Lung (tissue), 12 donors: ENCODE results near the gene CHRNA4. TPM values are rescaled to one million over a fixed set of nuclear protein-coding genes. Genes with fewer than 3 reads are reported as not detected.

Experiments used
- ATAC-seq: fragments of 200-7000 bp; cut with Tn5 transposase; one replicate; pipeline ENCODE4 v1.9.1; 2020; ENCODE audit warnings: moderate number of reproducible peaks; ENCODE audit not compliant: insufficient read depth, low FRiP score
- DNase-seq, 3 donors: peaks; one replicate each; pipeline ENCODE4 v3.0.0-alpha.2; 2013 to 2017
- H3K27ac ChIP-seq, 2 donors: one replicate each; pipeline ENCODE4 v1.5.1; 2013; ENCODE audit warnings: mild to moderate bottlenecking in 2 of 2, moderate library complexity in 2 of 2, control low read depth in 1 of 2, inconsistent platforms in 1 of 2, low read depth in 1 of 2, low read length in 1 of 2
- H3K27me3 ChIP-seq, 3 donors: one replicate each; pipeline ENCODE4 v1.5.1; 2013; ENCODE audit warnings: low read length in 2 of 3; ENCODE audit not compliant: control insufficient read depth in 3 of 3, insufficient read depth in 3 of 3
- H3K36me3 ChIP-seq, 4 donors: one replicate each; pipeline ENCODE4 v1.5.1; 2013; ENCODE audit warnings: low read length in 4 of 4, mild to moderate bottlenecking in 1 of 4, moderate library complexity in 1 of 4; ENCODE audit not compliant: control insufficient read depth in 4 of 4, insufficient read depth in 4 of 4
- H3K4me1 ChIP-seq, 5 donors: one replicate each; pipeline ENCODE4 v1.5.1; 2013; ENCODE audit warnings: low read length in 5 of 5, mild to moderate bottlenecking in 2 of 5, moderate library complexity in 1 of 5; ENCODE audit not compliant: control insufficient read depth in 5 of 5, insufficient read depth in 5 of 5
- H3K4me3 ChIP-seq: one replicate; pipeline ENCODE4 v1.5.1; 2013; ENCODE audit warnings: mild to moderate bottlenecking, control low read depth, moderate library complexity
- H3K9ac ChIP-seq, 2 donors: one replicate each; pipeline ENCODE4 v1.5.1; 2013; ENCODE audit warnings: low read length in 2 of 2, control low read depth in 1 of 2; ENCODE audit not compliant: insufficient read depth in 1 of 2
- H3K9me3 ChIP-seq, 4 donors: one replicate each; pipeline ENCODE4 v1.5.1; 2013; ENCODE audit warnings: low read length in 3 of 4, mild to moderate bottlenecking in 1 of 4, moderate library complexity in 1 of 4; ENCODE audit not compliant: control insufficient read depth in 4 of 4, insufficient read depth in 3 of 4
- CTCF ChIP-seq: IDR thresholded peaks from 2 replicates; pipeline ENCODE4 v1.5.1; 2012; ENCODE audit warnings: mild to moderate bottlenecking; ENCODE audit errors: control extremely low read depth, extremely low read depth
- WGBS, 2 donors: extraction: QIAGEN DNeasy Blood & Tissue Kit; methylation state at CpG; one replicate each; pipeline ENCODE4 v1.1.7; 2013; 5-methylcytosine and 5-hydroxymethylcytosine counted together
- polyA plus RNA-seq, 2 donors: library from polyadenylated mRNA; stranded (reverse); fragments of 200-250 nt; gene quantifications; one replicate each; pipeline ENCODE4 v1.2.1, GENCODE V29; 2013
- total RNA-seq, 2 donors: library from RNA; depleted of rRNA in 1 of 2; stranded (reverse); fragments of >200 nt in 1 of 2; gene quantifications; one replicate each; pipeline ENCODE4 v1.2.1, GENCODE V29; 2014 to 2021
- donor health status: control.
- donor health status: control.
- donor health status: Bipolar disorder and iron deficiency.
- donor health status: healthy.
- donor health status: DM: yes; HTN: yes; CAD: no.

CHRNA4 gene
- total and polyA plus RNA-seq, 4 donors, result 0.01 to 1.1 (median 0.46) TPM

GRCh38 chr20:63325021-63325471, 36.1 kb downstream of the CHRNA4 start:
- no peak overlapping the region for H3K9ac ChIP-seq
- DNase-seq (peak in 1 of 3 donors; percentile 5), ATAC-seq (no peak)
- no peak overlapping the region for H3K27ac ChIP-seq
- WGBS, 2 donors, result 85 to 88% methylated on average over 5 to 10 of the region's 10 CpGs
- peaks cover 0 to 3% (median 3%) of the 10 kb centered on the region in 3 donors for H3K27me3 ChIP-seq
- TF ChIP-seq CTCF, result no peak
- no peaks in the 10 kb centered on the region for H3K36me3 ChIP-seq
- H3K4me1 ChIP-seq, result peaks cover 0 to 35% (median 13%) of the 10 kb centered on the region in 5 donors
- peaks cover 0 to 3% (median 0%) of the 10 kb centered on the region in 4 donors for H3K9me3 ChIP-seq
- H3K4me3 ChIP-seq, result no peak overlapping the region

DNA sequence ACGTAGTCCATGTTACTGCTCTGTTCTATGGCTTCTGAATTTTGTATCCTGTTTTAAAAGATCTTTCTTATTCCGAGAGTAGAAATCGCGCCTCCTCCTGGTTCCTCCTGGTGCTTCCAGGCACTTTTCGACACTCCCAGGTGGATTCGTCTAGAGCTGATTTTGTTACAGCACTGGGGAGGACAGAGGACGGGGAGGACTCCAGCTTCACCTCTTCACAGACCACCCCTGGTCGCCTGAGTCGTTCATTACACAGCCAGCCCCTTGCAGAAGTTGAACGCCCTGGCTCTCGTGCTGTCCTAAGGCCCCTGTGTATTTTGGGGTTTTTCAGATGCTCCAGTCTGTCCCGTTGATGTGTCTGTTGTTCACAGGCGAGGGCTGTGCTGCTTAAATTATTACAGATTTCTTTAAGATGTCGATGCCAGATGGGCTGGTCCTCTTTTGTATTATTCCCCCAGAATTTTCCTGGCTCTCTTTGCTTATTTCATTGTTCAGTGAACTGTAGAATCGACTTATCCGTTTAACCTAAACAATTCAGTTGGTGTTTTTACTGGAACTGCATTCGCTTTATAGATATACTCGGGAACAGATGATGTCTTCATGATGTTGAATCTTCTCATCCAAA, 37.7 kb downstream of the CHRNA4 start:
- peaks cover 0 to 3% (median 0%) of the 10 kb centered on the region in 4 donors for H3K9me3 ChIP-seq
- no peak overlapping the region for H3K4me3 ChIP-seq
- no peak overlapping the region for H3K9ac ChIP-seq
- ATAC-seq, result no peak
- no peak for TF ChIP-seq CTCF
- no peak overlapping the region for H3K27ac ChIP-seq
- H3K4me1 ChIP-seq, result peaks cover 0 to 44% (median 13%) of the 10 kb centered on the region in 5 donors
- H3K27me3 ChIP-seq, result peaks cover 0 to 3% (median 3%) of the 10 kb centered on the region in 3 donors
- H3K36me3 ChIP-seq, result no peaks in the 10 kb centered on the region
- peak; percentile 11 to 35 (median 34) for DNase-seq
- 70 to 73% methylated on average over 18 of the region's 18 CpGs for WGBS, 2 donors

DNA sequence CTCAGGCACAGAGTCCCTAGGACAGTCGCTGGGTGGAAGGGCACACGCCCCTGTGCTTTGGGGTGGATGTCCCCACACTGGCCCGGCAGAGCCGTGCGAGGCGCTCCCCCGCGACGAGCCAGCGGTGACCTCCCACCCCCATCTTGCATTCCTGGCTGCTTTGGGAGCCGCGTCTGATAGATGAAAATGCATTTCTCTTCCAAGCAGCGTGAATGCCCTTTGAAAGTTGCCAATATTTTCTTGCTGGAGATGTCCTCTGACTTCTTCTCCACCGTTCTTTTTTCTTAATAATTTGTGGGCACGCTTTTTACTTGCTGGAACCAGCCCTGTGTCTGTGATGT, 38.2 kb downstream of the CHRNA4 start:
- DNase-seq (peak; percentile 23 to 43 (median 36)), ATAC-seq (no peak)
- WGBS, 2 donors, result 38 to 50% methylated on average over 15 of the region's 15 CpGs
- peaks cover 0 to 3% (median 0%) of the 10 kb centered on the region in 4 donors for H3K9me3 ChIP-seq
- H3K4me3 ChIP-seq, result no peak overlapping the region
- no peak for TF ChIP-seq CTCF
- peaks cover 0 to 44% (median 13%) of the 10 kb centered on the region in 5 donors for H3K4me1 ChIP-seq
- H3K27me3 ChIP-seq, result peaks cover 0 to 3% (median 3%) of the 10 kb centered on the region in 3 donors
- H3K27ac ChIP-seq, result no peak overlapping the region
- no peaks in the 10 kb centered on the region for H3K36me3 ChIP-seq
- no peak overlapping the region for H3K9ac ChIP-seq
